Trophoblast cell (in vitro differentiated cells and primary cell): ENCODE results near the gene ABCG4.
A peak's percentile ranks its signal among the peaks of the same experiment; 100 is the strongest.
"Not testable (repeated sequence)": the region's sequence is repeated elsewhere in the genome, so short reads cannot be mapped to it uniquely, and the experiment has no call there.

Experiments
- DNase-seq, 2 donors: peaks; one replicate each; pipeline ENCODE4 v3.0.0-alpha.2; 2016
- H2AFZ ChIP-seq: 2 replicates; pipeline ENCODE4 v1.6.1; 2013; ENCODE audit warnings: low read length, moderate library complexity, mild to moderate bottlenecking; ENCODE audit not compliant: insufficient read depth, poor library complexity
- H2AK5ac ChIP-seq: 2 replicates; pipeline ENCODE4 v1.6.1; 2013; ENCODE audit warnings: mild to moderate bottlenecking, low read length
- H2BK120ac ChIP-seq: 2 replicates; pipeline ENCODE4 v1.6.1; 2013; ENCODE audit warnings: low read length, mild to moderate bottlenecking, moderate library complexity; ENCODE audit not compliant: insufficient read depth, poor library complexity
- H2BK12ac ChIP-seq: 2 replicates; pipeline ENCODE4 v1.6.1; 2013; ENCODE audit warnings: mild to moderate bottlenecking, low read length, moderate library complexity
- H2BK5ac ChIP-seq: 2 replicates; pipeline ENCODE4 v1.6.1; 2013; ENCODE audit warnings: low read length, low read depth, moderate library complexity, mild to moderate bottlenecking; ENCODE audit not compliant: poor library complexity
- H3K14ac ChIP-seq: 2 replicates; pipeline ENCODE4 v1.6.1; 2013; ENCODE audit warnings: mild to moderate bottlenecking, low read length
- H3K18ac ChIP-seq: 2 replicates; pipeline ENCODE4 v1.6.1; 2013; ENCODE audit warnings: mild to moderate bottlenecking, low read length
- H3K23ac ChIP-seq: 2 replicates; pipeline ENCODE4 v1.6.1; 2013; ENCODE audit warnings: low read length
- H3K27ac ChIP-seq: 2 replicates; pipeline ENCODE4 v1.5.1; 2013; ENCODE audit warnings: low read depth, mild to moderate bottlenecking, inconsistent platforms, low read length, moderate library complexity
- H3K27me3 ChIP-seq: 2 replicates; pipeline ENCODE4 v1.6.1; 2013; ENCODE audit warnings: inconsistent platforms, mild to moderate bottlenecking, low read length, moderate library complexity; ENCODE audit not compliant: insufficient read depth
- H3K36me3 ChIP-seq, 2 experiments: 1 replicate in 1 of 2; 2 replicates in 1 of 2; pipeline ENCODE4 v1.6.1; 2013; ENCODE audit warnings: low read length in 2 of 2, mild to moderate bottlenecking in 2 of 2, moderate library complexity in 1 of 2; ENCODE audit not compliant: insufficient read depth in 2 of 2, control insufficient read depth in 1 of 2
- H3K4ac ChIP-seq: 2 replicates; pipeline ENCODE4 v1.6.1; 2013; ENCODE audit warnings: low read depth, mild to moderate bottlenecking, low read length, moderate library complexity
- H3K4me1 ChIP-seq, 2 experiments: 1 replicate in 1 of 2; 2 replicates in 1 of 2; pipeline ENCODE4 v1.6.1; 2013; ENCODE audit warnings: low read length in 2 of 2, mild to moderate bottlenecking in 2 of 2, moderate library complexity in 1 of 2; ENCODE audit not compliant: insufficient read depth in 2 of 2, control insufficient read depth in 1 of 2
- H3K4me2 ChIP-seq: 2 replicates; pipeline ENCODE4 v1.6.1; 2013; ENCODE audit warnings: inconsistent platforms, mild to moderate bottlenecking, low read length, moderate library complexity
- H3K4me3 ChIP-seq: 2 replicates; pipeline ENCODE4 v1.5.1; 2013; ENCODE audit warnings: mild to moderate bottlenecking, low read depth, low read length, inconsistent platforms
- H3K79me1 ChIP-seq: one replicate; pipeline ENCODE4 v1.6.1; 2013; ENCODE audit warnings: low read length
- H3K79me2 ChIP-seq: 2 replicates; pipeline ENCODE4 v1.6.1; 2013; ENCODE audit warnings: low read length, mild to moderate bottlenecking; ENCODE audit not compliant: control insufficient read depth, insufficient read depth, poor library complexity
- H3K9ac ChIP-seq: 2 replicates; pipeline ENCODE4 v1.6.1; 2013; ENCODE audit warnings: mild to moderate bottlenecking, low read length
- H3K9me3 ChIP-seq: 2 replicates; pipeline ENCODE4 v1.6.1; 2013; ENCODE audit warnings: low read depth, mild to moderate bottlenecking, control low read depth, inconsistent platforms, low read length; ENCODE audit not compliant: insufficient read depth
- H4K12ac ChIP-seq: 2 replicates; pipeline ENCODE4 v1.6.1; 2013; ENCODE audit warnings: low read depth, mild to moderate bottlenecking, low read length, moderate library complexity
- H4K8ac ChIP-seq: 2 replicates; pipeline ENCODE4 v1.6.1; 2013; ENCODE audit warnings: low read depth, mild to moderate bottlenecking, low read length, moderate library complexity
- H4K91ac ChIP-seq: one replicate; pipeline ENCODE4 v1.6.1; 2013; ENCODE audit warnings: low read depth, mild to moderate bottlenecking, low read length, moderate library complexity
- WGBS: extraction: QIAGEN DNeasy Blood & Tissue Kit; methylation state at CpG from one replicate; pipeline ENCODE4 v1.1.7; 2013; ENCODE audit warnings: missing lambda C conversion rate; ENCODE audit not compliant: insufficient read length, insufficient coverage; ENCODE audit errors: extremely low coverage; 5-methylcytosine and 5-hydroxymethylcytosine counted together

ABCG4 gene

DNA sequence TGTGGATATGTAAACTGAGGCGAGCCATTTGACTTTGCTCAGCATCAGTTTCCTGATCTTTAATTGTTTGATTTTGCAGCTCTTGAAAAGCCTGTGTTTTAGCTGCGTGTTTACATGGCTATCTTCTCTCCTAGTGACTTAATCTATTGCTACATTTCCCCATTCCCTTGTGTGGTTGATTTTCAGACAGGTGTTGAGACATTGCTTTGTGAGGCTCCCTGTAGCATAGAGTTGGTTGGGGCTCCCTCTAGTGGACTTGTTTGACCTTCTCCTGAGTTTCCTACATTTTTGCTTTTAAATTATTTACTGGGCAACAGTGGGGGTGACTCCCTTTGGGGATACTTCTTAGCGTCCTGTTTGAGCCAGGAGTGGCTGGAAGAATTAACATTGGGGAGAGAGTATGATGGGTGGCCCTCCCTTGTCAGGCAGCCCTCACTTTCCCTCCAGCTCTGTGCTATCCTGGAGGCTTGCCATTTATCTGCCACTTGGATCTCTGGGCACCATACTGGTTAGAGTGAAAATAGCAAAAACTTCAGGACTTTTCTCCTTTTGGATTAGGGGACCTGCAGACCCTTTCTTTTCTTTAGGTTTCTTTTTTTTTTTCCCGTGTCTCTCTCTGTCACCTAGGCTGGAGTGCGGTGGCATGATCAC is 48.1 kb downstream of the ABCG4 start:
- H3K4me3 ChIP-seq, result no peak overlapping the region
- no peaks in the 10 kb centered on the region for H3K79me2 ChIP-seq
- peak; percentile 73 to 95 for DNase-seq
- H2AFZ ChIP-seq, result no peak overlapping the region
- no peak overlapping the region for H2BK5ac ChIP-seq
- H4K8ac ChIP-seq, result no peak overlapping the region
- H3K27me3 ChIP-seq, result no peaks in the 10 kb centered on the region
- no peak overlapping the region for H2BK120ac ChIP-seq
- H4K12ac ChIP-seq, result no peak overlapping the region
- H2BK12ac ChIP-seq, result no peak overlapping the region
- H3K36me3 ChIP-seq, result no peaks in the 10 kb centered on the region
- H3K79me1 ChIP-seq, result no peaks in the 10 kb centered on the region
- H4K91ac ChIP-seq, result no peak overlapping the region
- H3K27ac ChIP-seq, result no peak overlapping the region
- no peak overlapping the region for H3K14ac ChIP-seq
- H3K4me1 ChIP-seq, result peaks cover 3 to 4% of the 10 kb centered on the region in 2 experiments
- no peak overlapping the region for H2AK5ac ChIP-seq
- H3K4me2 ChIP-seq, result no peak overlapping the region
- H3K18ac ChIP-seq, result no peak overlapping the region
- no peak overlapping the region for H3K23ac ChIP-seq
- H3K9ac ChIP-seq, result no peak overlapping the region
- no peak overlapping the region for H3K4ac ChIP-seq
- no CpG with 5 or more reads among the region's 5 CpGs for WGBS
- H3K9me3 ChIP-seq, result peaks cover 1% of the 10 kb centered on the region

DNA sequence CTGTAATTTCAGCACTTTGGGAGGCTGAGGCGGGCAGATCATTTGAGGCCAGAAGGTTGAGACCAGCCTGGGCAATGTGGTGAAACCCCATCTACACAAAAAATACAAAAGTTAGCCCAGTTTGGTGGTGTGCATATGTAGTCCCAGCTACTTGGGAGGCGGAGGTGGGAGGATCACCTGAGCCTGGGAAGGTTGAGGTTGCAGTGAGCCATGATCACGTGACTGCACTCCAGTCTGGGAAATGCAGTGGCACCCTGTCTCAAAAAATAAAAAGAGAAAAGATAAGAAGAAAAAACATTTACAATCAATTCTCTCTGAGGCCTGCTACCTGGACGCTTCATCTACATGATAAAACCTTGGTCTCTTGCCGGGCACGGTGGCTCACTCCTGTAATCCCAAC is 50.1 kb downstream of the ABCG4 start:
- H2BK5ac ChIP-seq, result no peak overlapping the region
- H3K9ac ChIP-seq, result no peak overlapping the region
- no peak overlapping the region for H3K23ac ChIP-seq
- no peak overlapping the region for H4K91ac ChIP-seq
- no peak overlapping the region for H2BK120ac ChIP-seq
- H3K18ac ChIP-seq, result no peak overlapping the region
- H3K79me1 ChIP-seq, result no peaks in the 10 kb centered on the region
- H3K4me3 ChIP-seq, result no peak overlapping the region
- H3K79me2 ChIP-seq, result no peaks in the 10 kb centered on the region
- H2AFZ ChIP-seq, result no peak overlapping the region
- H2AK5ac ChIP-seq, result no peak overlapping the region
- no peak overlapping the region for H3K4me2 ChIP-seq
- no peak overlapping the region for H3K14ac ChIP-seq
- DNase-seq, result no peak
- peaks cover 3 to 4% of the 10 kb centered on the region in 2 experiments for H3K4me1 ChIP-seq
- H2BK12ac ChIP-seq, result no peak overlapping the region
- peaks cover 1% of the 10 kb centered on the region for H3K9me3 ChIP-seq
- no peak overlapping the region for H4K12ac ChIP-seq
- WGBS, result no CpG with 5 or more reads among the region's 6 CpGs
- H3K36me3 ChIP-seq, result no peaks in the 10 kb centered on the region
- H3K4ac ChIP-seq, result no peak overlapping the region
- no peak overlapping the region for H4K8ac ChIP-seq
- no peak overlapping the region for H3K27ac ChIP-seq
- no peaks in the 10 kb centered on the region for H3K27me3 ChIP-seq

DNA sequence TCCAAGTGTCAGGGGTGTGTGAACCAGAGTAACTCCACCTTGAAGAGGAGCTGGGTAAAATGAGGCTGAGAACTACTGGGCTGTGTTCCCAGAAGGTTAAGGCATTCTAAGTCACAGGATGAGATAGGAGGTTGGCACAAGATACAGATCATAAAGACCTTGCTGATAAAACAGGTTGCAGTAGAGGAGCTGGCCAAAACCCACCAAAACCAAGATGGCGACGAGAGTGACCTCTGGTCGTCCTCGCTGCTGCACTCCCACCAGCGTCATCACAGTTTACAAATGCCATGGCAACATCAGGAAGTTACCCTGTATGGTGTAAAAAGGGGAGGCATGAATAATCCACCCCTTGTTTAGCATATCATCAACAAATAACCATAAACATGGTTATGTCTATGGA is 52.4 kb downstream of the ABCG4 start:
- H2AK5ac ChIP-seq, H2AFZ ChIP-seq, H3K4me3 ChIP-seq, H3K18ac ChIP-seq, H3K9ac ChIP-seq, H4K8ac ChIP-seq, H3K27me3 ChIP-seq, DNase-seq, H2BK120ac ChIP-seq, H3K23ac ChIP-seq, H3K4me2 ChIP-seq, H3K14ac ChIP-seq, H3K27ac ChIP-seq, H2BK5ac ChIP-seq, H3K9me3 ChIP-seq, H3K4ac ChIP-seq, H2BK12ac ChIP-seq, H4K12ac ChIP-seq, H3K79me2 ChIP-seq, H3K36me3 ChIP-seq, H3K79me1 ChIP-seq, H4K91ac ChIP-seq, H3K4me1 ChIP-seq: not testable (repeated sequence)
- no CpG with 5 or more reads among the region's 5 CpGs for WGBS

DNA sequence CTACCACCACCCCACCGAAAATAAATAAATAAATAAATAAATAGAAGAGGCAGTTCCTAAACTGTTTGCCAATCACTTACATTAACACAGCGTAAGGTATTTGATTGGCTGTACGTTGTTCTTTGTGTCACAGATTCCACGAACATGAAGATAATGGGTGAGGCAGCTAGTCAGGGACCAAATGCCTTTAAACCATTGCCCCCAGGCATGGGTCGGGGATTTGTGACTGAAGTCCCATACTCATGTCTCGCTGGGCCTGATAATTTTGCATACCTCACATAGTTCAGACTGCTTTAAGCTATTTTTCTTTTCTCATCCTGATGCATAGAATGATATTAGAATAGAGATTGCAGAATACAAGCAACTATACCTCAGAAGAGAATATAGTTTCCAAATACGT is 53.7 kb downstream of the ABCG4 start:
- Histone ChIP-seq H3K27me3 (no peaks in the 10 kb centered on the region), H3K9me3 (no peaks in the 10 kb centered on the region), H3K9ac (no peak overlapping the region), H3K23ac (no peak overlapping the region), H3K18ac (no peak overlapping the region), H2BK120ac (no peak overlapping the region), H2BK5ac (no peak overlapping the region), H3K4ac (no peak overlapping the region), H2BK12ac (no peak overlapping the region), H3K14ac (no peak overlapping the region), H4K12ac (no peak overlapping the region), H3K4me3 (no peak overlapping the region), H4K8ac (no peak overlapping the region), H3K4me1 (peaks cover 3 to 4% of the 10 kb centered on the region in 2 experiments), H3K79me1 (peaks cover 8% of the 10 kb centered on the region), H3K4me2 (no peak overlapping the region), H4K91ac (no peak overlapping the region), H3K36me3 (no peaks in the 10 kb centered on the region), H2AK5ac (no peak overlapping the region), H3K27ac (no peak overlapping the region), H2AFZ (no peak overlapping the region), H3K79me2 (peaks cover 9% of the 10 kb centered on the region)
- no CpG with 5 or more reads among the region's 7 CpGs for WGBS
- DNase-seq, result peak; percentile 99 to 100
